RKO (cell line): ENCODE measurements around the gene STX7.

Experiments
- DNase-seq: peaks from one replicate; pipeline ENCODE4 v3.0.0-alpha.2; 2016; ENCODE audit warnings: low spot score

The STX7 gene

DNA sequence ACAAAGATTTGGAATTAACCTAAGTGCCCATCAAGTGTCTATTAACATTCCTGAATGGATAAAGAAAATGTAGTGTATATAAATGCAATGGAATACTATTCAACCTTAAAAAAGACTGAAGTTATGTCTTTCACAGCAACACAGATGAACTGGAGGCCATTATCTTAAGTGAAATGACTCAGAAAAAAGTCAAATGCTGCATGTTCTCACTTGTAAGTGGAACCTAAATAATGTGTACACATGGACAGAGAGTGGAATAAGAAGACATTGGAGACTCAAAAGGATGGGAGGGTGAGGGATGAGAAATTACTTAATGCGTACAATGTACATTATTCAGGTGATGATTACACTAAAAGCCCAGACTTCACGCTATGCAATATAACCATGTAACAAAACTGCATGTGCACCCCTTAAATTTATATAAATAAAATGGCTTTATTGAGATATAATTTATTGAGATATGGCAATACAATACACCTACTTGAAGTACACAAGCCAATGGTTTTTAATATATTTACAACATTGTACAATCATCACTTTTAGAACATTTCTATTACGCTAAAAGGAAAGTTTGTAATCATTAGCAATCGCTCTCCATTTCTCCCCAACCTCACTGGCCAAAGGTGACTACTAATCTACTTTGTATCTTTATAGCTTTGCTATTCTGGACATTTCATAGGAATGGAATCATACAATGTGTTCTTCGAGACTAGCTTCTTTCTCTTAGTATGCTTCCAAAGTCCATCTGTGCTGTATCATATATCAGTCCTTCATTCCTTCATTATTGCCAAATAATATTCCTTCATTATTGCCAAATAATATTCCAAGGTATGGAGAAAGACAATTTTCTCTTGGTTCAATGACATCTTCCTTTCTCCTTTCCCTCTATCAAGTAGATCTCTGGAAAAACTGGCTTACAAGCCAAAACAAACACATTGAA is 5.8 kb downstream of the STX7 start:
- DNase-seq = no peak

DNA sequence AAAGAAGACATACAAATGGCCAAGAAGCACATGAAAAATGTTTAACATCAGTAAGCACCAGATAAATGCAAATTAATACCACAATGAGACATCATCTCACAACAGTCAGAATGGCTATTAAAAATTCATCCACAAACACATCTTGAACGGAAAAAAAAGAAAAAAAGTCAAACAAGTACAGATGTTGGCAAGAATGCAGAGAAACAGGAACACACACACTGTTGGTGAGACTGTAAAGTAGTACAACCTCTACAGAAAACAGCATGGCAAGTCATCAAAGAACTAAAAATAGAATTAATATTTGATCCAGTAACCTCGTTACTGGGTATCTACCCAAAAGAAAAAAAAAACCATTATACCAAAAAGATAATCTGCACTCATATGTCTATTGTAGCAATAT is 6.5 kb downstream of the STX7 start:
- DNase-seq = no peak

DNA sequence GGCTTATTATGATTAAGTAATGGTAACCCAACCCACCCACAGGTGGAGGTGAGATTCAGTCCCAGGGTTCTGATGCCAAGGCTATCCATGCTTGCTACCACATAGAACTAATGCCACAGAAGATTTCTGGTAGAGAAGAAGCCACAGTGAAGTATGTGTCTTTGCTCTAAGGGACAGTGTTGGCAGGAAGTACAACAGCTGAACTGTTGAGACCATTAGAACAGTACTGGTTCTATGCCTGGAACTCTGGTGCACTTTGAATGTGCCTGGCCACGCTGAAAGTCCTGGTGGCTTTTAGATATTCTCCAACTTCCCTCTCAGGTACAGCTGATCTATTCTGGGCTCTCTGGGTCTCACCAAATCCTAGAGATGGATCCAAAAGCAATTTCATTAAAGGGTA is 7.8 kb downstream of the STX7 start:
- DNase-seq = no peak

DNA sequence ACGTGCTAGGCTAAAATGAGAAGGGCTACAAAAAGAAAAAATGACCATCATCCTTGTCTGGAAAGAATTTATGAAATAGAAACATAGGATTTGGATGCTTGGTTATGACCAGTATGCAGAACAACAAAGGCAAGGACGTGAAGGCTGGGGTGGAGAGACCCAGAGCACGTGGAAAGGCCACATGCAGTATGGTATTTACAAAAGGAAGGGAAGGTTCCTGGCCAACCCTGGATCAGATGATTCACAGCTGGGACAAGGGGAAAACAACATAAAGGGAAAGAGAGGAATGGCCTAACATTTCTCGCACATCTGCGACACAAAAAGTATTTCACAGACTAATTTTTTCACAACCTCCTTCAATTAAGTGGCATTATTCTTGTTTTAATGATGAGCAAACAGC is 8.2 kb downstream of the STX7 start:
- DNase-seq = no peak

DNA sequence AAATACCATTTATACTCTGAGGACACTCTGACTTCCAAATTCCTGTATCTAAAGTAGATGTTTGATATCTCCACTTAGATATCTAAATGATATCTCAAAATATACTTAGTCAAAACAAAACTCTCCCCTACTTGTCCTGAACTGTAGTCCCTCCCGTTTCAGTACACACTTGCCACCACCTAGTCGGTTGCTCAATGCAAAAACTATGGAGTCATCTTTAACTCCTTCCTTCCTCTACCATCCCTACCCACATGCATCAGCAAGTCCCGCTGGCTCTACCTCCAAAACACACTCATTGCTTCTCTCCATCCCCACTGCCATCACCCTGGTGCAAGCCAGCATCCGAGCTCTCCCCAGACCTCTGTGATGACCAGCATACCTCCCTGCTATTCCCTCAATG is 13.2 kb downstream of the STX7 start:
- no peak for DNase-seq

DNA sequence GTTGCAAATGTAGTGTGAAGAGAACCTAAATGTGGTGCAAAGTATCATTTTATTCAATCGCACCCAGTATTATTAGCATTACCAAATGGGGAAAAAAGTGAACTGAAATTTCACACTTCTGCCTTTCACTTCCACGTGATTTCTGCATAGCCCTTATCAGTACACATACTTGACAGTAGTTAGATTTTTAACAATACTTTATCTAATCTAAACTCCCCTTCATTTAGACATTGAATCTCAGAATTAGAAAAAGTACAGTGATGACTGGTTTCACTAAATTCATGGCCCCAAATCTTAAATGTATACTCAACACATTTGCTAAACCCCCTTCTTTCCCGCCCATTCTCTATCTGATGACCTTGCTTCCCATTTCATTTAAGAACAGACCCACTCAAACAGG is 14.3 kb downstream of the STX7 start:
- DNase-seq = no peak

DNA sequence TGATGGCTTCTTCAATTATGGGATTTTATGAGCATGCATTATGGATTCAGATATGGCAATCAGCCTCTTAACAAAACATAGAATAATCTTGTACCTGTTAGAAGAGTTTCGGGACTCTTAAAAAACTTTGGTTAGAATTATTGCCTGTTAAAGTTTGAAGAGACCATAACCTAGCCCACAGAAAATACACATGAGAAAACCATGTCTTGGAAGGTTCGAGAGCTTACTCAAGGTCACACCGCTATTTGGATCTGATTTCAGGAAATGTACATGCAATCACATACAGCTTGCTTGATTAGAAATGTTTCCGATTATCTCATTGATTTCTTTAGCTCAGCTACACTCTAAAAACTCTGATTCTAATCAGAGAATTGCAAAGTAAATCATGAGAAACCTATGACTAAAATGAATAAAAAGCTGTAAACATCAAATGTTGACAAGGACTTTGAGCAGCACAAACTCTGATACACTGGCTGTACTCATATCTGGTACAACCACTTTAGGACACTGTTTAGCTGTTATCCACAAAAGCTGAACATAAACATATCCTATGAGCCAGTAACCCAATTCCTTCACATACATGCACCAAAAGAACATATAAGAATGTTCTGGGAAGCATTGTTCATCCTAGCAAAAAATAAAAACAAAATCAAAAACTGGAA is 16.3 kb downstream of the STX7 start:
- no peak for DNase-seq

DNA sequence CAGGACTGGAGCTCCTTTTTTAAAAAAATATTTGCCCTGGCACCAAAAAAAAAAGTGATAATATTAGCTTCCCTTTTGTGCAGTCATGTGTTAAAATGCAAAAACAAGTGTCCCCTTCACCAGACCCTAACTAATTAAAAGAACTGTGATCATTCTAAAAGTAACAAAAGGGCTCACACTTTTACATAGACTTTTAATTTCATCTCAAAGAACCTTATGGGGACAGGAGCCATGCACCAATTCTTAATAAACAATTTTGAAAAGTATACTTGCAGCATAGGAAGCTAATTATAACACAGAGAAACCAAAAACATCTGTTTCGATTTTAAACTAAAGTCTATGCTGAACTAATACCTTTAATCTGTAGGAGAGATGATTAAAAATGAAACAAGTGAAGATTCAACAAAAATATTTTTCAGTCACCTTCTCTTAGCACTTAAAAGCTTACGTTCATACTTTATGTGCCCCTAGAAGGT is 17.3 kb downstream of the STX7 start:
- DNase-seq = no peak

DNA sequence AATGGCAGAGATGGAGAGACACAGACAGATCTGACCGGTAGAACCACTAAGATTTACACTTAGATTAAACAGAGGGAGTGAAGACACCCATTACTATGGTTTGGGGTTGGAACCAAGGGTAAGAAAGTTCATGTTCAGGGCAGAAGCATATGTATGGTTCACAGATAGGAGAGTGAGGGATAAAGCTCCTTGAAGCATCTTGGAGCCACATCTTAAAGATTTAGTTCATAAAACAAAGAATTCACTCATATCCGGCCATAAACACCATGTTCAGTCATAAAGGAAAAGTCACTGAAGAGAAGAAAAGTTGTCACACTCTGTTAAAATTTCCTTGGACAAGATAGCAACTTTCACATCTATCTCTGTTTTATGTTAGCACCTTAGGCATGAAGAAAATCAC is 18.0 kb downstream of the STX7 start:
- DNase-seq = no peak

DNA sequence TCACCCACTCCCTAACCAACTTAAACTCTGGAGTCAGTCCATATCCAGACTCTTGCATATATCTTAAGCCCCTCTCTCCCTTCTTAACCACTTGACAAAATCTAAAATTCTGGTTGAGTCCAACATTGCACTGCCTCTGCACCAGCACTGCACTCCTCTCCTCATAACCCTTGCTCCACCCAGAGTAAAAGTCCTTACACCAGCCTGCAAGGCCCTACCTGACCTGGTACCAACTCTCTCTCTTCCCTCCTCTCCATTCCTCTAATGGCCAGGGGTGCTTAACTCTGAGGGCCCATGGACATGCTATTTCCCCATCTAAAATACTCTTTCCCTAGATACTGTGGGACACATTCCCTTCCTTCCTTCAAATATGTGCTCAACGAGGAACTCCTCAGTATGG is 21.0 kb downstream of the STX7 start:
- DNase-seq = no peak

DNA sequence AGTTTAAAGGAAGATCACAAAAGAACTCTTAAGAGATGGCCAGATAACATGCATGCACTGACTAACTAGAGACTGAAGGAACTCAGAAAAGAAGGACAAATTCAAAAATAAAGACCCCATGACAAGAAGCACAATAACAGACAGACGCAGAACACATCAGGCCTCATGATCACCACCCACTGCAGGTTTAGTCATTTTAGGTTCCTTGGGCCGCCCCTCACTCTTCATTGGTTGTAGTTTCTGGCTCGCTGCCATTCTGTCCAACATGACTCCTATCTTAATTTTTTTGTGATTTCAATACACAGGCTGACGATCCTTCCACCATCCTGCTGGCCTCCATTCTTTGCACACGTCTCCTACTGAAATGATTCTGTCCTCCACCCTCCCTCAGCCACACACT is 21.6 kb downstream of the STX7 start:
- peak; percentile 14 for DNase-seq

DNA sequence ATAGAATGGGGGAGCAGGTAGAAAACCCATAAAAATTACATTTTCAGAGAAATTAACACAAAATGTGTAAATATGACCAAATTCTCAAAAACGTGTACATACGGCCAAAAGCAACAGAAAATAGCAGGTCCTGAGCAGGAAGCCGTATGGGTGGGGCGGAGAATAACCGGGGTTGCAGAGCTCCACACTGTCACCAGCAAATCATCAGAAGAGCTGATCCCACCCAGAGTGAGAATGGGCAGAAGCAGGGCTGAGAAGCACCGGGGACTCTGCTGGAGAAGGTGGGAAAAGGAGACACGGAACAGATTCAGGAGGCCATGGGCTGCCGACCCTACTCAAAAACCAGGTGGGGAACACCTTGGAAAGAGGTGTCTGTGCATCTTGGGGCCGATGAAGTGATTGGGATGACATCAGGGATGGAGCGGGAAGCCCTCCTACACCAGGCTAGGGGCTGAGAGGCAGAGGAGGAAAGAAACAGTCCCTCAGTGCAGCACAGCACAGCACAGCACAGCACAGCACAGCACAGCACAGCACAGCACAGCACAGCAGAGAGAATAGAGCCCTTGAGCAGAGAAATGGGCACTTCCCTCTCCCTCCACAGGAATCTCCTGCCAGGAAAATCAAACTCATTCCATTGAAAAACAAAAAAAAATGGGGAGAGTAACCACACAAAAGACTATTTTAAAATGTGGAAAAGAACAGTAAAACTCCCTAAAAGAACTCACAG is 22.3 kb downstream of the STX7 start:
- DNase-seq = no peak

DNA sequence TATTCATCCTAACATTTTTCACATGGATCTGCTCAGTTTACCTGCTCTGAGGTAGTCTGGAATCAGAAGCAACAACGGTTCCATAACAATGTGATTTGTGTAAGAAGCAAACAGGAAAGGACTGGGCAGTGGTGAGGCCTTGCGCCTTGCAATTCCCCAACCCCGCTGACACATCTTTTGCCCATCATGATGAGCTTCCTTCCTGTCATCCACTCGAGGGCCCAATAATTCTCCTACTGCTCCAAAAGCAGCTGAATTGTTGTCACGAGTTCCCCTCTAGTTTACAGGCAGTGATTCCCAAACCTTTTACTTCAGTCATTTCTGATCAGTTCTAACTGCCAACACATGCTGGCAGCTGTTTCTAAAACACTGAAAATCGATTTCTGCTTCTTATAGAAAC is 22.9 kb downstream of the STX7 start:
- DNase-seq = no peak

DNA sequence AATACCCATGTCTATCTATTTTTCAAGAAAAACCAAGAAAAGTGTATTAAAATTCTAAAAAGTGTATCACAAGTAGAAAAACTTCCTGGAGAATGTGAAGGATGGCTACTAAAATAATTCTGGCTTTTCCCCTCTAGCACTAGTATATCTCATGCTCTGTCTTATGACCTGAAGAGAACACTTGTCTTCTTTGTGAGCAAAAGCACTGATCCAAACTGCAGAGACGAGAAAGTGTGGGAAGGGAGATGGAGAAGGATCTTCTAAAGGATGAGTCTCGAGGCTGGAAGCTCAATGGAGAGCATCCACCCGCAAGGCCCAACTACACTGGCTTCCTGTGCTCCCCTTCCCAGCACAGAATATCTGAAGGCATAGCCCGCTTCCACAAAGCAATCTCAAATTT is 23.5 kb downstream of the STX7 start:
- DNase-seq = no peak

DNA sequence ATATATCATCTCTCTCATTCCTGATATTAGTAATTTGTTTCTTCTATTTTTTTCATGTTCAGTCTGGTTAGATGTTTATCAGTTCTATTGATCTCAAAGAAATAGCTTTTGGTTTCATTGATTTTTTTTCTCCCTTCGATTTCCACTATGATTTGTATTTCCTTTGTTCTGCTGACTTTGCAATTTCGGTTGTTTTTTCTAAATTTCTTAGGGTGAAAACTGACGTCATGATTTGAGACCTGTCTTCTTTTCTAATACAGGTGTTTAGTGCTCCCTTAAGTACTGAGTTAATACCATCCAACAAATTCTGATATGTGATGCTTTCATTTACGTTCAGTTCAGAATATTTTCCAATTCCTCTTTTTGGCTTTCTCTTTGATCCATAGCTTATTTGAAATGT is 25.2 kb downstream of the STX7 start:
- no peak for DNase-seq

DNA sequence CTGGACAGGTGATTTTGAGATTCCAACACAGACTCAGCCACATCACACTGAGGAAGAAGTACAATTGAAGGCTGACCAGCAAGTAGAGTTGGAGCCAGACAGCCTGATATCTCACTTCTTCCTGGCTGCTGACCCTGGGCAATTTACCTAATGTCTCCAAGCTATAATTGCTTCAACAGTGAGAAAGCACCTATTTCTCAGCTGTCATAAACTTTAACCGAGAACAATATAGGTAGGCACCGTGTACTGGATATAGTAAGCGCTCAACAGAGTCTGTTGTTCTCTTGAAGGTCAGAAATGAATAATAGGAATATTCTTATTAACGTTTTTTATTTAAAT is 28.3 kb downstream of the STX7 start:
- no peak for DNase-seq

DNA sequence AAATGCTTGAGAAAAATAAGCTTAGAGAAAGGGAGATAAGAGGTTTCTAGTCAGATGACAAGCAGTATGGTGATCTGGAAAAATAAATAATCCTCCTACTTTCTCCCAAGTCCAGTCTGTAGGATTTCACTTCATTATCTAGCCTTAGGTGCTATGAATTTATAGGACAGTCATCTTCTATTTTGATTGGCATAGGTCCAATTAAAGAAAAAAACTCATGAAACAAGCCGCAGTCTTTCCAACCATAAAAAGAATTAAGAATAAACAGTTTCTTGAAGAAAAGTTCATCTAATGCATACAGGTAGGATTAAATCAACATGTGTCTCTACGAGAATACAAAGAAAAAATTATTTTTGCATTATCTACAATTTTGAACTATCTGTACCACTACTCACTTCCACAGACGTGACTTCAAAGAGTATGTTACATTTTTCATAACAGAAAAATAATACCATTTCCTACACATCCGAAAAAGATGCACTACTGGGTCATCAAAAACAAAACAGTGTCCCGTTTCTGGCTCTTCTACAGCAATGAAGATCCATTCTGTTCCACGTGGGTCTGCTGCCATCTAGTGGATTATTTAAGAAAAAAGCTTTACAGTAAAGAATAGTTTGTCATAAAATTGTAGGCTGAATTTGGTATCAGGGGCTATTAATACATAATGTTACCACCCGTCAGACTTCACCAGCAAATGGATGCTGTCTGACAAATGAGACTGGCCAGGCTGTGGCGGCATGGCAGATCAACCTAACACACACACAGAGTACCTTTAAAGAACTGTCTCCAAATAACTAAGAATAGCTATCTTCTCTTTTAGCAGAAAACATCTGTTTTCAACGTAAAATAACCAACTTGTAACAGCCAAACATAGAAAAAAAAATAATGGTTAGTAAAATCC is 28.9 kb downstream of the STX7 start:
- peak; percentile 76 for DNase-seq

DNA sequence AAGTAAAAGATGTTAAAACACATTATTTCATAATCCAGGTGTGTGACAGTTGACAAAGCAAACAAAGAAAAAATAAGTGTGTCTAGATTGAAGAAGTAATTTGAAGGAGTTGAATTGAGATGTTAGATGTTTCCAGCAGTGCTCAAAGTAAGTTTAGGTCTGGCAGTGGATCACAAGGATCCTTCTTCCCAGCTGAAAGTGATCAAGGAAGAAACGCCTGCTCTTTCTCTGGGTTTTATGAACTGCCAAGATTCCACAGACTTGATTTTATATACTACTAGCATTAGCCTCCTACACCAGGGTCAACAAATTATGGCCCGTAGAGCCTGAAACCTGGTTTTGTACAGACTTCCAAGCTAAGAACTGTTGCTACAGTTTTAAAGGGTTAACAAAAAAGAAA is 30.3 kb downstream of the STX7 start:
- no peak for DNase-seq

DNA sequence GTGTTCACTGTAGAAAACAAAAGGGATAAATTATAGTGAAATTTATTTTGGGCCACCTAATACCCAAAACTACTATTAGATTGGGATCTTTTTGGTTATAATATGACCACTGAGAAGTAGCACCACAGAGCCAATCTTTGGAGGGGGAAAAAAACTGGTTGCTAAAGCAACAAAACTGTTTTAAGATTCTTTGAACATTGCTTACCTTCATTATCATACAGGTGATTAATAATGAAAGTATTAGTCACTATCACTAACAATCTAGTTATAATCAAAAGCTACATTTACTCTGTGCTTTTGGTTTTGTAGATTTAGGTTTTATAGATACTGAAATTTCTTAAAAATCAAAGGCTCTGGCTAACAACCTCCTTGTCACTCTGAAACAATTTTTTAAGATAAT is 31.7 kb downstream of the STX7 start:
- DNase-seq = no peak

DNA sequence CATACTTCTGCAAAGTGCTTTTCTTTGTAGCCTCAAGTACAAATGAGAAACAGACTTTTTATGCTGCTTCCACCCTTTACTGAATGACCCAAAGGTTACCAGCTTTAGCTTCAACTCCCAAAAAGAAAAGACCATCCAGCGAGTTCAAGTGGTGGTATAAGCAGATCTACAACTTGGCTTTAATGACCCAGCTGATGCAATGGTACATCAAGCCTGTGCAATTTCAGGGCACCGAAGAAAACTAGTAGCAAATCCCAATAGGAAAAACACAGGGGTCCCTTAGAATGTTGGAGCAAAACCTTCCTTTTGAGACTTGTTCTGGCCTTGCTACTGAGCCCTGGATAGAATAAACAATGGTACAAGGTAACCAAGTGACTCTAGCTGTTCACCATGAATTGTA is 33.8 kb downstream of the STX7 start:
- DNase-seq = no peak

DNA sequence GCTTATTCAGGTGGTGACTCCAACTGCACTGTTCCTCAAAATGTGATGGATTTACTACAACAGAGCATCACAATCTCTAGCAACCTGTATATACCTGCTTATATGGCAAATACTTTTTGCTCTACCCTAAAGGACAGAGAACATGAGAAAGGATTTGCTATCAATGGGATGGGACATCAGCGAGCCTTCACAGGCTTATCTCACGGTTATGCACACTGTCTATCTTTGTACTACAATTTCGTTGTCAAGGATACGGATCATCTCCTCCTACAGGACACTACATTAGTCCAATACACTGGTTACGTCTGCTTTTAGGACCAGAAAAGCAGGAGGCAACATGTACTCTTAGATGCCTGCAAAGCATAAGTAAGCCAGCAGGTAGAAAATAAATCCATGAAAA is 34.2 kb downstream of the STX7 start:
- no peak for DNase-seq

DNA sequence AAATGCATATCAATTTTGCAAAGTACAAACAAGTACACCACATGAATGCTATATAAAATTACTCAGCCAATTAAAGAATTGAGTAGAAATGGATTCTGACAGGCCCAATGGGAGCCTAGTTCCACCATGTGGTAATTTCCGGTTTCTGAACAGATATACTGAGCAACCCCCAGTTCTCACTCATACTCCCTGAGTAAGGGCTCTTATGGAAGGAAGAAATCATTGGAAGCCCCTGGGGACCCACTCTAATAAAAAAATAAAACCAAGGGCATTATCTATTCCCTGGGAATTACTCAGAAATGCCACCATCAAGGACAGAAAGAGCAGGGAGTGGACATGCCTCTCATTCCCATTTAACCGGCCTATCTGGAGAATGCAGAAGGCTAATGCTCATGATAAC is 34.6 kb downstream of the STX7 start:
- DNase-seq = no peak
